HFF-Myc (cell line): ENCODE data around the gene CRY1.

Experiments used
- DNase-seq: peaks from one replicate; pipeline ENCODE4 v3.0.0-alpha.2; 2011; ENCODE audit warnings: low read depth; ENCODE audit errors: extremely low read depth
- H3K4me3 ChIP-seq: replicated peaks from 2 replicates; pipeline ENCODE4 v1.5.1; 2011; ENCODE audit warnings: low read depth, mild to moderate bottlenecking, control low read depth, low read length
- TF ChIP-seq, protein P1 (sequence below): IDR thresholded peaks from 2 replicates; pipeline ENCODE4 v1.5.1; 2012; ENCODE audit warnings: mild to moderate bottlenecking, low read depth, low read length, control low read depth; ENCODE audit errors: missing control alignments

CRY1 gene

DNA sequence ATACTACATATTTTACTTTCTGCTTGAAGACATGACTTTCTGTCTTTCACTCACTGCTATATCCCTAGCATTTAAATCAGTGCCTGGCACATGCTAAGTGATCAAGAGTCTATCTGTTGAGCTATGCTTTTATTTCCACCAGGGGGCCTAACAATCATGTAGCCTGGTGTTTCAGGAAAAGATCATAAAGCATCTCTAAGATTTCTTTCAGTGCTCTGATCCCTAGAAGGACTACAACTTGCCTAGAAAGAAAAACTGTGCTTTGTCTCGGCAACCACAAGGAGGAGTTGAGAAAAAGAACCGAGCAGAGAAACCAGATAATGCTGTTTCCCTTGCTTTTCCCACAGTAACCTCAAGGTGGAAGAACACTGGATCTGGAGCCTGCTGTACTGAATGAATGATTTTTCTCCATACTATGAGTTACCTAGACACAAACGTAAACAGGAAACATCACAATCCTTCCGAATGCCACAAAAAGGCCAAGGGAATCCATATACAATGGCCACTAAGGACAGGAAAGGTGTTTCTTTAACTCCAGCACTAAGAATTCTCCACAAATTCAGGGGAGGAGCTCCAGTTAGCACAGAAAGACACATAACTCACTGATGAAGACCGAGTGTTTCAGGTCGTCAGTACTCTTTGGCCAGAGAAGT lies 1.2 kb downstream of the CRY1 start:
- DNase-seq = peak; percentile 97
- peak overlapping the region; percentile 90 for H3K4me3 ChIP-seq
- TF ChIP-seq, protein P1, sequence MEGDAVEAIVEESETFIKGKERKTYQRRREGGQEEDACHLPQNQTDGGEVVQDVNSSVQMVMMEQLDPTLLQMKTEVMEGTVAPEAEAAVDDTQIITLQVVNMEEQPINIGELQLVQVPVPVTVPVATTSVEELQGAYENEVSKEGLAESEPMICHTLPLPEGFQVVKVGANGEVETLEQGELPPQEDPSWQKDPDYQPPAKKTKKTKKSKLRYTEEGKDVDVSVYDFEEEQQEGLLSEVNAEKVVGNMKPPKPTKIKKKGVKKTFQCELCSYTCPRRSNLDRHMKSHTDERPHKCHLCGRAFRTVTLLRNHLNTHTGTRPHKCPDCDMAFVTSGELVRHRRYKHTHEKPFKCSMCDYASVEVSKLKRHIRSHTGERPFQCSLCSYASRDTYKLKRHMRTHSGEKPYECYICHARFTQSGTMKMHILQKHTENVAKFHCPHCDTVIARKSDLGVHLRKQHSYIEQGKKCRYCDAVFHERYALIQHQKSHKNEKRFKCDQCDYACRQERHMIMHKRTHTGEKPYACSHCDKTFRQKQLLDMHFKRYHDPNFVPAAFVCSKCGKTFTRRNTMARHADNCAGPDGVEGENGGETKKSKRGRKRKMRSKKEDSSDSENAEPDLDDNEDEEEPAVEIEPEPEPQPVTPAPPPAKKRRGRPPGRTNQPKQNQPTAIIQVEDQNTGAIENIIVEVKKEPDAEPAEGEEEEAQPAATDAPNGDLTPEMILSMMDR = peak; percentile 78

DNA sequence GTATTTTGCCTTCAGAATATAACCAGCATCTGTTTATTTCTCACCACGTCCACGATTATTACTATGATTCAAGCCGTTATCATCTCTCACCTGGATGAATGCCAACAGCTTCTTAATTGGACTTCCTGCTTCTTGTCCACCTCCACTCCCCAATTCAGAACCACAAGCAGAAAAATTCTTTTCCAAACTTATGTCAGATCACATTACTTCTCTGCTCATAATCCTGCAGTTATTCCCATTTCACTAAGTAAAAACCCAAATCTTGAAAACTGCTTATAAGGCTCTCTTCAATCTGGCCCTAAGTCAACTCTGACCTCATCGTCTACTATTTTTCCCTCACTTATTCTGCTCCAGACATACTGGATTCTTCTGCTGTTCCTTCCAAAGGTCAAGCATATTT lies 2.0 kb downstream of the CRY1 start:
- TF ChIP-seq, protein P1 = no peak
- DNase-seq = no peak
- H3K4me3 ChIP-seq = peak overlapping the region; percentile 90

DNA sequence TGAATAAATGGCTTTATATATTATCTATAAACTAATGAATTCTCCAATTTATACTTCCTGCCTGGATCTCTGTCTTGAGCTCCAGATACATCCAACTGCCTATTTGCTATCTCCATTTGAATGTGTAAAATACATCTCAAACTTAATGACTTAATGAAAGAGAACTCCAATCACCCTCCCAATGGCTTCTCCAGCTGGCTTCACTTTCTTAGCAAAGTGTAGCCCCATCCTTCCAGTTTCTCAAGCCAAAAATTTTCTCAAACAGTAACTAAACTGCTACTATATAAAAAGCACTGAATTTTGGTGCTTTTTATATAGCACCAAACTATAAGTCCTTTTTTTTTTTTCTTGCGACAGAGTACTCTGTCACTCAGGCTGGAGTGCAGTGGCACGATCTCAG lies 2.6 kb downstream of the CRY1 start:
- H3K4me3 ChIP-seq = peak overlapping the region; percentile 90; the same call in 1 of the 2 replicates
- TF ChIP-seq, protein P1 = no peak
- DNase-seq = no peak

DNA sequence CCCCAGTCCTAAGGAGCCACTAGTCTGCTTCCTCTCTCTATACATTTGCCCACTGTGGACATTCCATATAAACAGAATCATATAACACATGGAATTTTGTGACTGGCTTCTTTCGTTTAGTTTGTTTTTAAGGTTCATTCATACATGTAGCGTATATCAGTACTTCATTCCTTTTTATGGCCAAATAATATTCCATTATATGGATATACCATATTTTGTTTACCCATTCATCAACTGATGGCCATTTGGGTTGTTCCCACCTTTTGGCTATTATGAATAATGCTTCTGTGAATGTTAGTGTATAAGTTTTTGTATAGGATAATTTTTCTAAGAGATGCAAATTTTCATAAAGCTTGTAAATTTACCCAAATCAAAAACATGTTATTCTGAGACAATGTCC lies 4.4 kb downstream of the CRY1 start:
- TF ChIP-seq, protein P1 = no peak
- DNase-seq = no peak

DNA sequence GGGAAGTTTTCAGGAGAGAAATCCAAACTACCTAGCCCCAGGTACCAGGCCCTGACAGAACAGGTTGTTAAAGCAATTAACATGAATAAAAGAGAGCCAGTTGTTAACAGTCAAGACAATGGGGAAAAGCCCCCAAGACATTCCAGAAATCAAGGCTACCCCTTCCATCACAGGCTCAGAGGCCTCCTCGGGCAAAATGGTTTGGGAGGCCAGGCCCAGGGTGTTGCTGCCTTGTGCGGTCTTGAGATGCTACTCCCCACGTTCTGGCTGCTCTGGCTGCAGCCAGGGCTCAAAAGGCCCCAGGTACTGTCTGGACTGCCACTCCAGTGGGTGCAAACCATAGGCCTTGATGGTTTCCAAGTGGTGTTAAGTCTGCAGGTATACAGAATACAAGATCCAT lies 7.0 kb downstream of the CRY1 start:
- no peak overlapping the region for H3K4me3 ChIP-seq
- TF ChIP-seq, protein P1 = no peak
- no peak for DNase-seq

More for the DNA sequence above, 4.4 kb downstream of the CRY1 start:
- no peak overlapping the region for H3K4me3 ChIP-seq

DNA sequence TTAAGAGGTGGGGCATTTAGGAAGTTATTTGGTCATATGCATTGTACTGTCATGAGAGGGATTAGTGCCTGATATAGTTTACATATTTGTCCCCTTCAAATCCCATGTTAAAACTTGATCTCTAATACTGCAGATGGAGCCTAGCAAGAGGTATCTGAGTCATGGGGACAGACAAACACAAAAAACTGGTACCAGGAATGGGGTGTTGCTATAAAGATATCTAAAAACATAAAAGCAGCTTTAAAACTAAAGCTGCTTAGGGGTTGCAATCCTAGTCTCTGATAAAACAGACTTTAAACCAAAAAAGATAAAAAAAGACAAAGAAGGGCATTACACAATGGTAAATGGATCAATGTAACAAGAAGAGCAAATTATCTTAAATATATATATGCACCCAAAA lies 11.6 kb downstream of the CRY1 start:
- TF ChIP-seq, protein P1 = no peak
- no peak overlapping the region for H3K4me3 ChIP-seq
- DNase-seq = no peak

DNA sequence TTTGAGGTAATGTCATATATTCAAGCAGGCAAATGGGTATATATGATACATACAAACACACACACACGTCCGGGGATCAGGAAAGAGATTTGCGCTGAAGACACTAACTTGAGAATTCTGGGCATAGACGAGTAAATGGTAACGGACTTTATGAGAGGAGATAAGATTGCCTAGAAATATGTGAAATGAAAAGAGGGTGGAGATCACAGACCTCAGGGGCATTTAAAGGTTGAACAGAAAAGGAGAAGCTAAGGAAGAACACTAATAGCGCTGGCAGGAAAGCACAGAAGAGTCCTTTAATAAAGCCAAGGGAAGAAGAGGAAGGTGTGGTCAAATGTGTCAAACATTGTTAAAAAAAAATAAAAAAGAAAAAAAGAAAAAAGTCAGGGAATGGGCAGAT lies 13.1 kb downstream of the CRY1 start:
- DNase-seq = no peak
- TF ChIP-seq, protein P1 = no peak
- no peak overlapping the region for H3K4me3 ChIP-seq
